HG03575 (cell line): ENCODE measurements around the gene ZNF24.
A peak's percentile ranks its signal among the peaks of the same experiment; 100 is the strongest.

Experiments
- ATAC-seq: cut with Tn5 transposase; IDR thresholded peaks from one replicate; pipeline ENCODE4 v1.9.1; 2021; ENCODE audit not compliant: unreplicated experiment, insufficient number of reproducible peaks, low FRiP score; ENCODE audit errors: extremely low read depth

Gene ZNF24

GRCh38 chr18:35343936-35344735 is at the start of gene ZNF24:
ZNF24 (minus strand) TSS chr18:35344420; CDS start chr18:35340650, 3,770 bp downstream.
- ATAC-seq: peak; percentile 42

GRCh38 chr18:35393716-35394115 is 49.5 kb upstream of the ZNF24 start:
- ATAC-seq: no peak

- ATAC-seq: no peak
These were observed 48.2 kb upstream of the ZNF24 start for GRCh38 chr18:35392375-35392774.

GRCh38 chr18:35390951-35391700 is 46.9 kb upstream of the ZNF24 start:
- no peak for ATAC-seq

- no peak for ATAC-seq
These were observed 44.9 kb upstream of the ZNF24 start for GRCh38 chr18:35389095-35389618.

- no peak for ATAC-seq
These were observed 42.9 kb upstream of the ZNF24 start for GRCh38 chr18:35387152-35387571.

GRCh38 chr18:35386600-35387100 is 42.4 kb upstream of the ZNF24 start:
- no peak for ATAC-seq

- ATAC-seq: no peak
These were observed 38.9 kb upstream of the ZNF24 start for GRCh38 chr18:35383136-35383535.

- ATAC-seq: no peak
These were observed 35.2 kb upstream of the ZNF24 start for GRCh38 chr18:35379421-35379820.

GRCh38 chr18:35378574-35378896 is 34.3 kb upstream of the ZNF24 start:
- ATAC-seq: no peak

GRCh38 chr18:35377875-35378573 is 33.8 kb upstream of the ZNF24 start:
- ATAC-seq: no peak

- ATAC-seq: no peak
These were observed 32.8 kb upstream of the ZNF24 start, which contains the start of gene ZNF396 for GRCh38 chr18:35376742-35377695. ZNF396 (minus strand) TSS chr18:35377337; CDS start chr18:35374292, 3,045 bp downstream.

GRCh38 chr18:35376393-35376741 is 32.1 kb upstream of the ZNF24 start:
- no peak for ATAC-seq

GRCh38 chr18:35374708-35375107 is 30.5 kb upstream of the ZNF24 start:
- no peak for ATAC-seq

- ATAC-seq: no peak
These were observed 27.4 kb upstream of the ZNF24 start for GRCh38 chr18:35371412-35372195.

- ATAC-seq: no peak
These were observed 24.9 kb upstream of the ZNF24 start for GRCh38 chr18:35369126-35369525.

GRCh38 chr18:35368595-35368994 is 24.4 kb upstream of the ZNF24 start:
- ATAC-seq: no peak

GRCh38 chr18:35362531-35362930 is 18.3 kb upstream of the ZNF24 start:
- ATAC-seq: no peak
